Amniotic epithelial cell (primary cell): Measurements from ENCODE around the gene KRR1.
A peak's percentile ranks its signal among the peaks of the same experiment; 100 is the strongest.

ENCODE experiments used
- DNase-seq: peaks from one replicate; pipeline ENCODE4 v3.0.0-alpha.2; 2010; ENCODE audit warnings: low read depth

KRR1 gene

GRCh38 chr12:75511116-75512048 lies at the start of gene KRR1:
KRR1 (minus strand) TSS chr12:75511609; CDS start chr12:75511597, 12 bp downstream.
- peak; percentile 99 for DNase-seq

GRCh38 chr12:75560167-75560566 lies 48.8 kb upstream of the KRR1 start:
- DNase-seq = peak; percentile 48

- DNase-seq = no peak
Observed at GRCh38 chr12:75558287-75558686, 46.9 kb upstream of the KRR1 start.

GRCh38 chr12:75556311-75556899 lies 45.0 kb upstream of the KRR1 start:
- DNase-seq = peak; percentile 21

- DNase-seq = peak; percentile 17
Observed at GRCh38 chr12:75554556-75554880, 43.1 kb upstream of the KRR1 start.

- no peak for DNase-seq
Observed at GRCh38 chr12:75553836-75554555, 42.6 kb upstream of the KRR1 start.

- DNase-seq = no peak
Observed at GRCh38 chr12:75553398-75553797, 42.0 kb upstream of the KRR1 start.

GRCh38 chr12:75551477-75551876 lies 40.1 kb upstream of the KRR1 start:
- no peak for DNase-seq

GRCh38 chr12:75550401-75551240 lies 39.2 kb upstream of the KRR1 start:
- no peak for DNase-seq

- DNase-seq = no peak
Observed at GRCh38 chr12:75549989-75550388, 38.6 kb upstream of the KRR1 start.

- DNase-seq = no peak
Observed at GRCh38 chr12:75548879-75549278, 37.5 kb upstream of the KRR1 start.

GRCh38 chr12:75545636-75546035 lies 34.2 kb upstream of the KRR1 start:
- DNase-seq = no peak

- DNase-seq = no peak
Observed at GRCh38 chr12:75543529-75543928, 32.1 kb upstream of the KRR1 start.

GRCh38 chr12:75542942-75543341 lies 31.5 kb upstream of the KRR1 start:
- peak; percentile 58 for DNase-seq

- DNase-seq = no peak
Observed at GRCh38 chr12:75539889-75540288, 28.5 kb upstream of the KRR1 start.

- DNase-seq = no peak
Observed at GRCh38 chr12:75533239-75533638, 21.8 kb upstream of the KRR1 start.

- no peak for DNase-seq
Observed at GRCh38 chr12:75529826-75530225, 18.4 kb upstream of the KRR1 start.

- DNase-seq = no peak
Observed at GRCh38 chr12:75529316-75529715, 17.9 kb upstream of the KRR1 start.

- no peak for DNase-seq
Observed at GRCh38 chr12:75528692-75529091, 17.3 kb upstream of the KRR1 start.

- no peak for DNase-seq
Observed at GRCh38 chr12:75528272-75528671, 16.9 kb upstream of the KRR1 start.

GRCh38 chr12:75526655-75527511 lies 15.5 kb upstream of the KRR1 start:
- peak; percentile 59 for DNase-seq
